ENCODE measurements around the gene DDA1.
"Not testable (repeated sequence)": the region's sequence is repeated elsewhere in the genome, so short reads cannot be mapped to it uniquely, and the experiment has no call there.

DDA1 gene

DNA sequence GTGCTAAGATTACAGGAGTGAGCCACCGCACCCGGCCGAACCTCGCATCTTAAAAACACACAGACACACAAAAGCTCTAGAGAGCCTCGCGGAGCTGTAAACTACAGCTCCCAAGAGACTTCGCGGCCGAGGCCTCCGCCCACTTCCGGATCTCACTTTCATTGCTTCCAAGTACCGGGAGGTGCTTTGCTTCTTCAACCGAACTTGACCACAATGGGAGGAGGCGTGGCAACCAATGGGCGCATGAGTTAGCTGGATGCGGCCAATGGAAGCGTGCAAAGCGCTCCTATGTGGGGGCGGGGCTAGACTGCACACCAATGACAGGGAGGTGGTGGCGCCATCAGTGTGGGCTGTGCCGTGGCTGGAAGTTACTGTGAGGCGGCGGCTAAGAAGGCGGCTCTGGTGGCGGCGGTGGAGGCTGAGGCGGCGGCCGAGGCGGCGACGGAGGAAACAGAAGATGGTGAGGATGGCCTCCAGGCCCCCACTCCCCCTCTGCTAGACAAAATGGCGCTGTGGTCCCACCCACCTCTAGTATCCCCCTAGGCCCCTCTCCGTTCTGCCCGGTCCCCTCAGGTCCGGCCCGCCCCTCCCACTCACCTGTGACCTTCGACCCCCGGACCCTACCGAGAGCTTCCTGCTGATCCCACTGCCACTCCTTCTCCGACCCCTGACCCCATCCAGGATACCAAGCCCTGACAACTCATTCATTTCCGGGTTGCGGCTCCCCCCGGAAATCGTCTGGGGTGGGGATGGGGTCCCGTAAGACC is at the start of gene DDA1:
TSS of gene DDA1 (plus strand) at position 366 of the 767 bp plus-strand sequence. CDS start at position 458, 92 bp downstream.
- DNase-seq: peak; percentile 100

DNA sequence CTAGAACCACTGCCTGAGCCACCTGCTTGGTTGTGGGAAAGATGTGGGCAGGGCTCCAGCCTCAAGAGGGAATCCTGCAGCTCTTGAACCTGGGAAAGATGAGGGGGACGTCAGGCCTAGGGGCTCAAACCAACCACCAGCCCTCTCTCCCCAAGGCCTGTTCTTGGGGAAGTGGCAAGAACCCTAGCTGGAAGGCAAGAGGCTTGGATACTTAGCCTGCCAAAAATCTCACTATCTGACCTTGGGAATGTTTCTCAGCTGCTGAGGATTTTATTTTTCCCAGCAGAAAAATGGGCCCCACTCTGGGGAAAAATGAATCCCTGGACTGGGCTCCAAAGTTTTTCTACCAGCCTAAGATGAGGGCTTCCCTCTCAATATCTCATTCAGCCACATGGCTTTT is 49.4 kb upstream of the DDA1 start:
- no peak for DNase-seq

DNA sequence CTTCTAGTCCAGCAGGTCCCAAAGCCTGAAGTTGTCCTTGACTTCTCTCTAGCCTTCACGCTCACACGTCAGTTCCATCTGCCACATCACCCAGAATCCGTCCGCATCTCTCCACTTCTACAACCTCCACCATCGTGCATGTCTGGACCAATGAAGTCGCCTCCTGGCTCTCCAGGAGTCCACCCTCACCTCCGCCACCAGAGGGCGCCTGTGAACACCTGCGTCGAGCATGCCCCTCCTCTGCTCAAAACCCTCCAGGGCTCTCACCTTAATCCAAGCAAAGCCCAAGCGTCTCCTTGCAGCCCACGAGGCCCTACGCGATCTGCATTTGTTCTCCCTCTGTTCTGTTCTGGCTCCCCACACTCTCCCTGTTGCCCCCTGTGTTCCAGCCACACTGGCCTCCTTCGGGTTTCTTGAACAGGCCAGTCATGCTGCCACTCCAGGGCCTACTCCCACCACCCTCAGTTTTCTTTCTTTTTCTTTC is 48.5 kb upstream of the DDA1 start:
- peak; percentile 69 for DNase-seq

DNA sequence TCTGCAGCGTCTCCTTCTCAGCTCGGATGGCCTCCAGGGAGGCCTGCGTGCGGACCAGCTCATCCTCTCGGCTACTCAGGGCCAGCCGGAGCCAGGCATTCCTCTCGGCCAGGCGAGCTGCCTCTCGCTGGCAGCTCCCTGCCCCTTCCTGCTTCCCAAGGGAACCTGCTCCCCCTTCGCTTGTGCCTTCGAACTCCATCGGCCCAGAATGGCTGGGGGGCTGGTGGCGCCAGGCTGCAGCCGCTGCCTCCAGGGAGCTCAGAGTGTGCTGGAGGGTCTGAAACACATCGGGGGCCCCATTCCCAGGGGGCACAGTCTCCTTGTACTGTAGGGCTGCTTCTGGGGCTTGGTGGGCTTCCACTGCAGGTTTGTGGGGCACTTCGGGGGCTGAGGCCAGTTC is 46.8 kb upstream of the DDA1 start:
- DNase-seq: no peak

DNA sequence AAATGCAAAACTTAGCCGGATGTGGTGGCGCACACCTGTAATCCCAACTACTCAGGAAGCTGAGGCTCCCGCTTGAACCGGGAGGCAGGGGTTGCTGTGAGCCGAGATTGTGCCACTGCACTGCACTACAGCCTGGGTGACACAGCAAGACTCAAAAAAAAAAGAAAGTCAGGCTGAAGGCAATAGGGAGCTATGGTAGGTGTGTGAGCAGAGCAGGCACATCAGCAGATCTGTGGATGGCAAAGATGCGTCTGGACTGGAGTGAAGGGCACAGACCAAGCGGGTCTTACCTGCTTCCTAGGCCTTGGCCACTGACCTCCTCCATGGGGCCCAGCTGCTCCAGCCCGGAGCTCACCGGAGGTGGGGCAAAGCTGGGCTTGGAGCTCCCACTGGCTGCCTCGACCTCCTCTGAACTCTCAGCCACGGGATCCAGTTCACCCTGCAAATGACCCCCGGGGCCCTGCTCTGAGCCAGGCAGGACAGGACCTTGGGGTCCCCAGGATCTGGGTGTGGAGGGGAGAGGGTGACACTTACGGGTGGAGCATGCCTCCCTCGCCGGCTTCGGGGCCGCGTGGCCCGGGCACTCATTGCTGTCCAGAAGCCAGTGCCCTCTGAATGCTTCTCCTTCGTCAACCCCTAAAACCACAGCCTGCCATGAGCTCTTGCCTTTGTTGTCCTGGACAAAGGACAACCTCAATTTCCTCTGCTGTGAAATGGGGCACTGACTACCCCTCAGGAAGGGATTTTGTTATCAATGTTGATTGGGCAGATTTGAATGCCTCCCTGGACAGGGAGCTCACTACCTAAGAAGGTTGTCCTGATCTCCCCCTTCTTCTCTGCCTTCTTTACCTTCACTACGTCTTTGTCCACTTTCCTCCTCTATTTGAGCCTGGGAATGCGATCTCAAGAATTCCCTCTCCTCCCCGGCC is 45.4 kb upstream of the DDA1 start:
- DNase-seq: no peak

DNA sequence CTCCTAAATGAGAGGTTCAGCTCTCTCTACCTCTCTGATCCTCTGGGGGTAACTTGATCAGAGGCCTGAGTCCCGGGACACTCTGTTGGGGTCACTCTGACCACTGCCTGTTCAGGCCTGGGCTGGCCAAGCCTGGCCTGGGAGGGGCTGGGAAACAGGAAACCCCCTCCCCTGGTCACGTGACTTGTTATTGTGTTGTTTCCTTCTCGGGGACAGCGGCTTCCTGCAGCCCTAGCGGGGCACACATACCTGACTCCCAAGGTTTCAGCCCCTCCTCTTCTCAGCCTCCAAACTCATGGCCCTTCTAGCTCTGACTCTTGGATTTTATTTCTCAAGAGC is 44.8 kb upstream of the DDA1 start, which contains the start of gene USHBP1:
TSS of gene USHBP1 (minus strand) at position 105 of the 339 bp plus-strand sequence. CDS start 446 bp downstream, outside the sequence.
- no peak for DNase-seq

DNA sequence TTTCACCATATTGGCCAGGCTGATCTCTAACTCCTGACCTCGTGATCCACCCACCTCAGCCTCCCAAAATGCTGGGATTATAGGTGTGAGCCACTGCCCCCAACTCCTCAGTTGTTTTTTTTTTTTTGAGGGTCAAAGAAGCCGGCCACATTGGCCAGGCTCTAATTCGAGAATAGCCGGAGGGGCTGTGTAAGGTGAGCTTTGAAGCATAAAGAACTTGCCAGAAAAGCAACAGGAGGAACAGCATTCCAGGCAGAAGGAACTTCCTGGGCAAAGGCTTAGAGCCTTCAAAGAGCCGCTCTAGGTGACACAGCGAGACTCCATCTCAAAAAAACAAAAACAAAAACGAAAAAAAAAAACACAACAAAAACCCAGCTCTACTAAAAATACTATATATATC is 43.3 kb upstream of the DDA1 start:
- no peak for DNase-seq

DNA sequence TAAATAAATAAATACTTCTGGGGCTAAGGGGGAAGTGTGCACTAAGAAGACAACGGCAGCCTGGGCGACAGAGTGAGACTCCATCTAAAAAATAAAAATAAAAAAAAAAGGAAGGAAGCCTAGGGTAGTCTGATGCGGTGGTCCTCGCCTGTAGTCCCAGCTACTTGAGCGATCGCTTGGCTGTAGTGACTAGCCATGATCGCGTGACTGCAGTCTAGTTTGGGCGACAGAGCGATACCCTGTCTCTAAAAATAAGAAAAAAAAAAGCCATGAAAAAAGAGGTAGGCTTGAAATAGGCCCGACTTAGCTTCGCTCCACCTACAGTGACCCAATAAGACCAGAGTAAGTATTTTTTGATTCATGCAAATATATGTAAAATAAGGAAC is 42.8 kb upstream of the DDA1 start:
- DNase-seq: no peak

DNA sequence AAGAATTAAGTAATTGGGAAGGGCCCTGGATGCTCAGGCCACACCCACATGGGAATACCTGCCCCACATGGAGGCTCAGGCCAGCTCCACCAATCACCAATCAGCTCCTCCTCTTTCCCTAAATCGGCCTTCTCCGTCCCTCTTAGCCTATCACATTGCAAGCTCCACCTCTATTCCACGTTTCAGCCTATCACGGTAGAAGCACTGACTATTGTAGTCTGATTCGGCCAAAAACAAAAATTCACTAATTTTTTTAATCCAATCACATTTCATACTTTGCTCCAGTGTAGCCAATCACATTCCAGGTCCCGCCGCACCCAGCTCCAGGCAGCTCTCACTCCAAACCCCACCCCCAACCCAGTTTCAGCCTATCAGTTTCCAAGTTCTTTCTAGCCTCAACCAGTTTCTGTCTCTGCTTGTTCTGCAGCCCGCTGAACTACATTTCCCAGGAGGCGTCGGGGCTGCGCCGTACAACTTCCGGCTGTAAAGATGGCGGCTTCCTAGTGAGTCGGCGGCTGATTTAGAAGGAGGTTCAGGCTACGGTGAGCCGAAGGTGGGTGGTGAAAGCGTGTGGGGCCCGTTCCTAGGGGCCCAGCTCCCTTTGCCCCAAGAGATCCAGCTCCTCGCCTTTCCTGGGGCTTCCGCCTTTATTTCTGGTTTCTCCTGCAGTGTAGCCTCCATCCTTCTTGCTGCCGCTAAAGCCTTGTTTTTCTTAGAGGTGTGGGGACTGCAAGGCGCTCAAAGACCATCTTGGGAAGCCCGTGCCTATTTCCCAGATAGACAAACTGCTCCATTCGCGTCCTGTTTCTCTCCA is 42.2 kb upstream of the DDA1 start, which contains the start of gene BABAM1:
TSS of gene BABAM1 (plus strand) at position 469 of the 814 bp plus-strand sequence. CDS start 1,364 bp downstream, outside the sequence.
- DNase-seq: peak; percentile 99

DNA sequence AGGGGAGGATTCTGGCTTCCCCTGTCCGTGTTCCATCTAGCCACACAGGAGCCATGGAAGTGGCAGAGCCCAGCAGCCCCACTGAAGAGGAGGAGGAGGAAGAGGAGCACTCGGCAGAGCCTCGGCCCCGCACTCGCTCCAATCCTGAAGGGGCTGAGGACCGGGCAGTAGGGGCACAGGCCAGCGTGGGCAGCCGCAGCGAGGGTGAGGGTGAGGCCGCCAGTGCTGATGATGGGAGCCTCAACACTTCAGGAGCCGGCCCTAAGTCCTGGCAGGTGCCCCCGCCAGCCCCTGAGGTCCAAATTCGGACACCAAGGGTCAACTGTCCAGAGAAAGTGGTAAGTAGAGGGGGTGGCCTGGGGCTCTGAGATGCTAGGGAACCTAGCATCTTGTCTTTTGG is 40.6 kb upstream of the DDA1 start:
- DNase-seq: no peak

DNA sequence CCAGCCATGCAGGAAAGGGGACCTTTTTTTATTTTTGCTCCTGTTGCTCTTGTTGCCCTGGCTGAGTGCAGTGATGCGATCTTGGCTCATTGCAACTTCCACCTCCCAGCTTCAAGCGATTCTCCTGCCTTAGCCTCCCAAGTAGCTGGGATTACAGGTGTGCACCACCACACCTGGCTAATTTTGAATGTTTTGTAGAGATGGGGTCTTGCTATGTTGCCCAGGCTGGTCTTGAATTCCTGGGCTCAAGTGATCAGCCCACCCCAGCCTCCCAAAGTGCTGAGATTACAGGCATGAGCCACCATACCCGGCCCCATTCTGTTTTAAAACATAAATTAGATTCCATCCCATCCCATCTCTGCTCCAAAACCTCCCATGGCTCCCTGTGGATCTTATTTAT is 34.5 kb upstream of the DDA1 start:
- not testable (repeated sequence) for DNase-seq

DNA sequence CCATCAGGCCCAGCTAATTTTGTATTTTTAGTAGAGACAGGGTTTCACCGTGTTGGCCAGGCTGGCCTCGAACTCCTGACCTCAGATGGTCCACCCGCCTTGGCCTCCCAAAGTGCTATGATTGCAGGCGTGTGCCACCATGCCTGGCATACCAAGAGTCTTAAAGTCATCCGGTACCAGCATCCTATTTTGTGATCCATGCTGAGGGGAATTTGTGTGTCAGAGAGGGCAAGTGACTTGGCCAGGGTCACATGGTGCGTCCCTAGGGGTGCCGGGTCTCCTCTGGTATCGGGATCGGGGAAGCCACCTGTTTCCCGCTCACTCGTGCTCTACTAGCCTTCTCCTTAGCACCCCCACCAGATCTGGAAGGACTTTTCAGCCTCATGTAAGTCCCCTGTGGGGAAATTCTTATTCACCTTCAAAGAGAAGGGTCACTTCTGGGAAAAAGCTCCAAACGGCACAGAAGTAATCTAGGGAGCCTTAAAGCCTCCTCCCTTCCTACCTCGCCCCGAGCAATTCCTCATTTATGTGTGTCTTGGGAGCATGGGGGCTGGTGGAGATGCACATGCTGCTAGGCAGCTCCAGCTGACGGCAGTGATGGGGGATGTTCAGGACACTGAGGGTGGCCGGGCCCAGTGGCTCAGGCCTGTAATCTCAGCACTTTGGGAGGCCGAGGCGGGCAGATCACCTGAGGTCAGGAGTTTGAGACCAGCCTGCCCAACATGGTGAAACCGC is 33.8 kb upstream of the DDA1 start:
- no peak for DNase-seq

DNA sequence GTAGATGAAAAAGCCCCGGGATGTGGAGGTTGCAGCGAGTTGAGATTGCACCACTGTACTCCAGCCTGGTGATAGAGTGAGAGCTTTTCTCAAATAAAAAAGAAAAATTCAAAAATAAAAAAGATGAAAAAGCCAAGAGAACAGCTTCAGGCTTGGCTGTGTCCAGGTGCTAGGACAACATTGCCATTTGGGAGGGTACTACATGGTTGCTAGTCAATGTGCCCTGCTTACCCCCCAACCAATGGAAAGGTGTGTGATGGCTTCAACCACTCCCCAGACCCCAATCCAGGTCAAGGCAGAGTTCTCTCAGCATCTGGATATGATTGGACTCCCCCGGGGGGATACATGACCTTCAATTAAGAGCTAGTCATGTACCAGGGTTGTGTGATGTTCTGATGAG is 29.9 kb upstream of the DDA1 start:
- DNase-seq: no peak

DNA sequence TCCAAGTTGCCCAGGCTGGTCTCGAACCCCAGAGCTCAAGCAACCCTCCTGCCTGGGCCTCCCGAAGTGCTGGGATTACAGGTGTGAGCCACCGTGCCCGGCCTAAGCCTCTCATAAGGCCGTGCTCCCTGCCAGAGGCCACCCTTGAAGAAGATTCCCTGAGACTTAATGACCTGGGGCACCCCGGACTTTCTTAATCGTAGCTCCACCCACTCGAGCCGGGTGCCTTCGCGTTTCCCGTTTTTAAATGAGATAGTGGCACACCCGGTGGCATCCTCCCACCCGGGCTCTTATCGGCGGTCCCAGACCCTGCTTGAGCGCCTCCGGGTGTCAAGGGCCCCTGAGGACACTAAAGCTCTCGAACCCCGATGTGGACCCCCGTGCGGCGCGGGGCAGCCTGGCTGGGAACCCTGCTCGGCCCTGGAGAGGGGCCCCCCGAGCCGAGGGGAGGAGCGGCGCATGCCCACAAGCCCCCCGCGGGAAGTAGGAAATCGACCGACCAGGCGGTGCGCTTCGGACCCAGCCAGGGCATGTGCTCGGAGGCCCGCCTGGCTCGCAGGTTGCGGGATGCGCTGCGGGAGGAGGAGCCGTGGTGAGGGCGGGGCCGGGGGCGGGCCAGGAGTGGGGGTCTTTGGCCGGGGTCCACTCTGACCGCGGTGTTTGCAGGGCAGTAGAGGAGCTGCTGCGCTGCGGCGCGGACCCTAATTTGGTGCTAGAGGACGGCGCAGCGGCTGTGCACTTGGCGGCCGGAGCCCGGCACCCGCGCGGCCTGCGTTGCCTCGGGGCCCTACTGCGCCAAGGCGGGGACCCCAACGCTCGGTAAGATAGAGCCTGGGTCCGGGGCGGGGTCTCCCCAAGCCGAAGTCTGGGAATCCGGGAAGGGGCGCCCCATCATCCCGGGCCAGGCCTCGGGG is 27.7 kb upstream of the DDA1 start, which contains the start of gene ANKLE1:
TSS of gene ANKLE1 (plus strand) at position 511 of the 914 bp plus-strand sequence. CDS start at position 531, 20 bp downstream.
- DNase-seq: peak; percentile 17

DNA sequence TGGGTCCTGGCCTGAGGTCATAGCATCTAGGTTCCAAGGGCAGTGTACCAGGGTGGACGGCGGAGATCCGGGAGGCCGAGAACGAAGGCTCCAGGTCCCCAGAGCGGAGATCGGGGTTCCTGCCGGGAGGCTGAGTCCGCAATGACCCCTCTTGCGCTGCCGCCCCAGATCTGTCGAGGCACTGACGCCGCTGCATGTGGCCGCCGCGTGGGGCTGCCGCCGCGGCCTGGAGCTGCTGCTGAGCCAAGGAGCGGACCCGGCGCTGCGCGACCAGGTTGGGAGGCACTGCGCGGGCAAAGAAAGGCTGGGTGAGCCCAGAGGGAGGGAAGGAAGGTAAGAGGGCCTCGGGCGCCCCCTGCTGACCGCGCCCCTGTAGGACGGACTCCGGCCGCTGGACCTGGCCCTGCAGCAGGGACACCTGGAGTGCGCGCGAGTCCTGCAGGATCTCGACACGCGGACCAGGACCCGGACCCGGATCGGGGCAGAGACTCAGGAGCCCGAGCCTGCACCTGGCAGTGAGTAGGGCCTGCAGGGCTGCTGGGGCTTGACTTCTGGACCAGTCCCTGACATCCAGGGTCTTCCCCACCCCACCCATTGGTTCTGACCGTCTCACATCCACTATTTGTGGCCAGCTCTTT is 26.8 kb upstream of the DDA1 start:
- DNase-seq: peak; percentile 71

DNA sequence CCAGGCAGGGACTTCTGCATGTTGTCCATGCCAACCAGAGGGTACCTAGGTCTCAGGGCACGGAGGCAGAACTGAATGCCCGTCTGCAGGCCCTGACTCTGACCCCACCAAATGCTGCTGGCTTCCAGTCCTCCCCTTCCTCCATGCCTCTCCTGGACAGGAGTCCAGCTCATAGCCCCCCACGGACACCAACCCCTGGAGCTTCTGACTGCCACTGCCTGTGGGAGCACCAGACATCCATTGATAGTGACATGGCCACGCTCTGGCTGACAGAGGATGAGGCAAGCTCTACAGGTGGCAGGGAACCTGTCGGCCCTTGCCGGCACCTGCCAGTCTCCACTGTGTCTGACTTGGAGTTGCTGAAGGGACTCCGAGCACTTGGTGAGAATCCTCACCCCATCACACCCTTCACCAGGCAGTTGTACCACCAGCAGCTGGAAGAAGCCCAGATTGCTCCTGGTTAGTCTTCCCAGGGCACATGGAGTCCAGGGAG is 25.8 kb upstream of the DDA1 start:
- no peak for DNase-seq

DNA sequence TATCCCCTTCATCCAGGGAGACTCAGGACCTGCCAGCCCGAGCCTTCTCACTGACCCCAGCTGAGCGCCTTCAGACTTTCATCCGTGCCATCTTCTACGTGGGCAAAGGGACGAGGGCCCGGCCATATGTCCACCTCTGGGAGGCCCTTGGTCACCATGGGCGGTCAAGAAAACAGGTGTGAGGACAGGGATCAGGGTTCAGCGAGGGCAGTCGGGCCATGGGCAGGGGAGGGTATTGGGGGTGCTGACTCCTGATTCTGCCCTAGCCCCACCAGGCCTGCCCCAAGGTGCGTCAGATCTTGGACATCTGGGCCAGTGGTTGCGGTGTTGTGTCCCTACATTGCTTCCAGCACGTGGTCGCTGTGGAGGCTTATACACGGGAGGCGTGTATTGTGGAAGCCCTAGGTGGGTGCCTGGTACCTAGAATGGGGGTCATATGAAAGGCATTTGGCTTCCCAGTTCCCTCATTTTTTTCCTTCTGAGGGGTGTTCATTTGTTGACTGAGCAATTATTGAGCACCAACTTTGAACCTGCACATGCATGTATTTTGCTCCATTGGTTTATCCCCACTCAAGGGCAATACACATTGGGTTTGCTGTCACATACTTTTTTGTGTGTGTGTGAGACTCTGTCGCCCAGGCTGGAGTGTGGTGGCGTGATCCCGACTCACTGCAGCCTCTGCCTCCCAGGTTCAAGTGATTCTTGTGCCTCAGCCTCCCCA is 23.8 kb upstream of the DDA1 start:
- DNase-seq: no peak

DNA sequence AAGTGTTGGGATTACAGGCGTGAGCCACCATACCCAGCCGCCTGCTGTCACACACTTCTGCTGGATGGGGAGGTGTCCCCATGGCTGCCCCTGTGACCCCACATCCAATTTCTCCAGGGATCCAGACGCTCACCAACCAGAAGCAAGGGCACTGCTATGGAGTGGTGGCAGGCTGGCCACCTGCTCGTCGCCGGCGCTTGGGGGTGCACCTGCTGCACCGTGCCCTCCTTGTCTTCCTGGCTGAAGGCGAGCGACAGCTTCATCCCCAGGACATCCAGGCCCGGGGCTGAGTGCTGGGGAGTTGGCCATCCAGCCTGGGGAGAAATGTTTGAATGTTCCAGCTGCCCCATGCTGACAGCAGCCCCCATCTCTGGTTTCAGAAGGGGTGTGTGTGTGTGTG is 23.1 kb upstream of the DDA1 start:
- no peak for DNase-seq

DNA sequence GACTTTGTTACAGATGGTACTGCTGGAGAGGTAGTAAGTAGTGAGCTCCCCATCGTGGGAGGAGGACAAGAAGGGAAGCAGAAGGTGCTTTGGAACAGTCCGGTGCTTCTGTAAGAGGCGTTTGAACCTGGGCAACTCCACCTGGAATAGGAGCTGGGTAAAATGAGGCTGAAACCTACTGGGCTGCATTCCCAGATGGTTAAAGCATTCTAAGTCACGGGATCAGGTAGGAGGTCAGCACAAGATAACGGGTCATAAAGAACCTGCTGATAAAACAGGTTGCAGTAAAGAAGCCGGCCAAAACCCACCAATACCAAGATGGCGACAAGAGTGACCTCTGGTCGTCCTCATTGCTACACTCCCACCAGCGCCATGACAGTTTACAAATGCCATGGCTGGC is 22.6 kb upstream of the DDA1 start:
- no peak for DNase-seq
